ENCODE measurements around the gene SEMA4G. TPM values are rescaled to one million over a fixed set of nuclear protein-coding genes. Genes with fewer than 3 reads are reported as not detected.

Gene SEMA4G
- total and polyA plus RNA-seq, 2 of the 13 experiments (the other 11 are each of a cell fraction or from before 2014, with no cell fraction given): 46.2 to 207 TPM

GRCh38 chr10:100963826-100964225 is 5.5 kb upstream of the SEMA4G start:
- peak; percentile 31; the same call in 1 of the 2 replicates for TF ChIP-seq NCOR1 (IDR thresholded peaks at IDR 0.05; ENCODE audit: borderline replicate concordance, low read length)
- TF ChIP-seq, protein P1, sequence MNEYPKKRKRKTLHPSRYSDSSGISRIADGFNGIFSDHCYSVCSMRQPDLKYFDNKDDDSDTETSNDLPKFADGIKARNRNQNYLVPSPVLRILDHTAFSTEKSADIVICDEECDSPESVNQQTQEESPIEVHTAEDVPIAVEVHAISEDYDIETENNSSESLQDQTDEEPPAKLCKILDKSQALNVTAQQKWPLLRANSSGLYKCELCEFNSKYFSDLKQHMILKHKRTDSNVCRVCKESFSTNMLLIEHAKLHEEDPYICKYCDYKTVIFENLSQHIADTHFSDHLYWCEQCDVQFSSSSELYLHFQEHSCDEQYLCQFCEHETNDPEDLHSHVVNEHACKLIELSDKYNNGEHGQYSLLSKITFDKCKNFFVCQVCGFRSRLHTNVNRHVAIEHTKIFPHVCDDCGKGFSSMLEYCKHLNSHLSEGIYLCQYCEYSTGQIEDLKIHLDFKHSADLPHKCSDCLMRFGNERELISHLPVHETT (CRISPR knock-in tag; conservative IDR thresholded peaks at IDR 0.05): no peak
- TF ChIP-seq ZNF615 (CRISPR knock-in tag; IDR thresholded peaks at IDR 0.05; ENCODE audit: borderline replicate concordance): no peak
- TF ChIP-seq ZNF44 (CRISPR knock-in tag; IDR thresholded peaks at IDR 0.05): no peak
- TF ChIP-seq HNF4A (CRISPR knock-in tag; IDR thresholded peaks at IDR 0.05): peak; percentile 55
- Histone ChIP-seq H3K9me3 (ENCODE audit: low read length) (no peaks in the 10 kb centered on the region), H3K9ac (ENCODE audit: insufficient read depth, low read depth, low read length) (no peak overlapping the region), H3K27me3 (ENCODE audit: control insufficient read depth in 1 of 2, insufficient read depth in 2 of 2, low read length in 2 of 2) (no peaks in the 10 kb centered on the region; a peak in 1 of 5 replicates), H3K4me3 (replicated peaks in 1 of 3; ENCODE audit: insufficient read depth in 1 of 3, low read depth in 2 of 3, low read length in 3 of 3) (no peak overlapping the region), H4K20me1 (ENCODE audit: insufficient read depth, low read length) (no peaks in the 10 kb centered on the region; the same call in 1 of the 2 replicates), H3K27ac (ENCODE audit: extremely low read length, insufficient read depth, low read length) (peak overlapping the region; percentile 36), H3K79me2 (ENCODE audit: insufficient read depth, low read length) (peaks cover 8% of the 10 kb centered on the region), H3K4me2 (ENCODE audit: low read depth, low read length) (peak overlapping the region; percentile 37), H3K36me3 (replicated peaks in 1 of 2; ENCODE audit: control insufficient read depth in 1 of 2, insufficient read depth in 2 of 2, low read length in 2 of 2) (peaks cover 0 to 31% of the 10 kb centered on the region in 2 experiments; a peak in 3 of 5 replicates), H2AFZ (ENCODE audit: low read length) (no peak overlapping the region), H3K4me1 (ENCODE audit: insufficient read depth, low read length) (peaks cover 65% of the 10 kb centered on the region)
- WGBS (ENCODE audit: low lambda C conversion rate): 82% methylated on average over 1 of the region's 1 CpG
- no peak for DNase-seq (ENCODE audit: low spot score)
- in situ Hi-C loops (cut with HindIII; ENCODE audit: extremely low pct_ligation_motif_present, low pct_unique_long_range_greater_than_20kb) (no loop called here), intact Hi-C loops (cut with micrococcal nuclease; ENCODE audit: unreplicated experiment) (no loop called here)
- no TSS peak for BruUV-seq (replicated peaks)
- no peak for FAIRE-seq
- POLR2A ChIA-PET: interaction anchor here (0.8 to 12.6 kb wide), 2 partner anchors 28 to 82 kb away, joined by 3 to 277 read pairs; partner anchors contain the start of genes LZTS2, MRPL43 and TWNK
- ATAC-seq: no peak
- CTCF ChIA-PET (ENCODE audit: low intra/inter-chr PET ratio, low total read pairs): no interaction called here

- no peak for FAIRE-seq
- no peak overlapping the region; the same call in 1 of the 2 replicates for H3K4me2 ChIP-seq (ENCODE audit: low read depth, low read length)
- no peak overlapping the region for H2AFZ ChIP-seq (ENCODE audit: low read length)
- in situ Hi-C loops (cut with HindIII; ENCODE audit: extremely low pct_ligation_motif_present, low pct_unique_long_range_greater_than_20kb): no loop called here
- peaks cover 0 to 16% of the 10 kb centered on the region in 2 experiments; a peak in 1 of 5 replicates for H3K36me3 ChIP-seq (replicated peaks in 1 of 2; ENCODE audit: control insufficient read depth in 1 of 2, insufficient read depth in 2 of 2, low read length in 2 of 2)
- no peak overlapping the region for H3K9ac ChIP-seq (ENCODE audit: insufficient read depth, low read depth, low read length)
- no peaks in the 10 kb centered on the region for H3K9me3 ChIP-seq (ENCODE audit: low read length)
- no TSS peak for BruUV-seq (replicated peaks)
- no peak overlapping the region for H3K4me3 ChIP-seq (replicated peaks in 1 of 3; ENCODE audit: insufficient read depth in 1 of 3, low read depth in 2 of 3, low read length in 3 of 3)
- ChIA-PET POLR2A (interaction anchor here (1.0 to 12.6 kb wide), 2 partner anchors 11 to 26 kb away, joined by 3 to 277 read pairs; partner anchors contain the start of genes LZTS2, MRPL43 and TWNK), CTCF (ENCODE audit: low intra/inter-chr PET ratio, low total read pairs) (no interaction called here)
- DNase-seq (ENCODE audit: low spot score): no peak
- WGBS (ENCODE audit: low lambda C conversion rate): 80% methylated on average over 5 of the region's 5 CpGs
- intact Hi-C loops (cut with micrococcal nuclease; ENCODE audit: unreplicated experiment): no loop called here
- H3K4me1 ChIP-seq (ENCODE audit: insufficient read depth, low read length): peaks cover 73% of the 10 kb centered on the region
- peaks cover 15% of the 10 kb centered on the region for H3K79me2 ChIP-seq (ENCODE audit: insufficient read depth, low read length)
- no peaks in the 10 kb centered on the region; a peak in 1 of 5 replicates for H3K27me3 ChIP-seq (ENCODE audit: control insufficient read depth in 1 of 2, insufficient read depth in 2 of 2, low read length in 2 of 2)
- no peak for ATAC-seq
- H4K20me1 ChIP-seq (ENCODE audit: insufficient read depth, low read length): no peaks in the 10 kb centered on the region; the same call in 1 of the 2 replicates
- H3K27ac ChIP-seq (ENCODE audit: extremely low read length, insufficient read depth, low read length): peak overlapping the region; percentile 36
- TF ChIP-seq NCOA2 (CRISPR knock-in tag; IDR thresholded peaks at IDR 0.05) (peak; percentile 8; the same call in 1 of the 2 replicates), GATA4 (IDR thresholded peaks at IDR 0.05; ENCODE audit: borderline replicate concordance, low read depth) (no peak), SOX6 (IDR thresholded peaks at IDR 0.05) (no peak), SOX6 (CRISPR knock-in tag; IDR thresholded peaks at IDR 0.05) (0 out of 2 replicates have a peak, but pooled peaks have one; percentile 29), ZKSCAN5 (CRISPR knock-in tag; IDR thresholded peaks at IDR 0.05) (no peak), NR2F1 (CRISPR knock-in tag; IDR thresholded peaks at IDR 0.05) (peak; percentile 59 to 80; a peak in 3 of 4 replicates), POLR2G (IDR thresholded peaks at IDR 0.05; ENCODE audit: low read depth, low read length) (peak; percentile 32; the same call in 1 of the 2 replicates), ZNF605 (CRISPR knock-in tag; IDR thresholded peaks at IDR 0.05) (0 out of 2 replicates have a peak, but pooled peaks have one; percentile 22), KDM1A (CRISPR knock-in tag; IDR thresholded peaks at IDR 0.05) (0 out of 2 replicates have a peak, but pooled peaks have one; percentile 30)
- TF ChIP-seq, protein P2, sequence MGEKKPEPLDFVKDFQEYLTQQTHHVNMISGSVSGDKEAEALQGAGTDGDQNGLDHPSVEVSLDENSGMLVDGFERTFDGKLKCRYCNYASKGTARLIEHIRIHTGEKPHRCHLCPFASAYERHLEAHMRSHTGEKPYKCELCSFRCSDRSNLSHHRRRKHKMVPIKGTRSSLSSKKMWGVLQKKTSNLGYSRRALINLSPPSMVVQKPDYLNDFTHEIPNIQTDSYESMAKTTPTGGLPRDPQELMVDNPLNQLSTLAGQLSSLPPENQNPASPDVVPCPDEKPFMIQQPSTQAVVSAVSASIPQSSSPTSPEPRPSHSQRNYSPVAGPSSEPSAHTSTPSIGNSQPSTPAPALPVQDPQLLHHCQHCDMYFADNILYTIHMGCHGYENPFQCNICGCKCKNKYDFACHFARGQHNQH (CRISPR knock-in tag; IDR thresholded peaks at IDR 0.05): no peak
Measured at GRCh38 chr10:100965820-100966219, 3.5 kb upstream of the SEMA4G start.
